GM06990 (cell line): ENCODE results near the gene ALOX5.
"Not testable (repeated sequence)": the region's sequence is repeated elsewhere in the genome, so short reads cannot be mapped to it uniquely, and the experiment has no call there.

Experiments used
- DNase-seq: peaks from one replicate; pipeline ENCODE4 v3.0.0-alpha.2; 2011; ENCODE audit not compliant: insufficient read length; ENCODE audit errors: extremely low read depth
- H3K27me3 ChIP-seq: replicated peaks from 2 replicates; pipeline ENCODE4 v1.6.0; 2011; ENCODE audit warnings: low read length; ENCODE audit not compliant: control insufficient read depth, insufficient read depth
- H3K36me3 ChIP-seq: 2 replicates; pipeline ENCODE4 v1.5.1; 2011; ENCODE audit warnings: low read length; ENCODE audit not compliant: control insufficient read depth, insufficient read depth
- H3K4me3 ChIP-seq: replicated peaks from 2 replicates; pipeline ENCODE4 v1.5.1; 2011; ENCODE audit warnings: low read depth, mild to moderate bottlenecking, control low read depth, low read length
- CTCF ChIP-seq: IDR thresholded peaks from 2 replicates; pipeline ENCODE4 v1.5.1; 2011; ENCODE audit warnings: low read length, control low read depth, mild to moderate bottlenecking, inconsistent platforms; ENCODE audit not compliant: insufficient read depth, poor library complexity, severe bottlenecking

Gene ALOX5

DNA sequence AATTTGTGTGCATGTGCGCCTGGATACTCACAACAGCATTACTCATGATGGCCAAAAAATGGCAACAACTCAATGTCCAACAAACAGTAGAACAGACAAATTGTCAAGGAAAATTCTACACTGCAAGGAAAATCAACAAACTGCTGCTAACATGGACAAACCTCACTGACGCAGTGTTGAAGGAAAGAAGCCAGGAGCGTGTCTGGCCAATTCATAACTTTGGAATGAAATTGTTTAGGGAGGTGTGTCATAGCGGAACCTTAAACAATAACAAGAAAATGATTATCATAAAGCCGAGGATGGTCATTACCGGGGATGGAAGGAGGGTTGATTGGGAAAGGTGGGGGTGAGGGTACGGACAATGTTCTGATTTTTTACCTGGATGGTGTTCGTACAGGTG, 29.1 kb downstream of the ALOX5 start:
- Histone ChIP-seq H3K36me3 (peaks cover 2% of the 10 kb centered on the region), H3K27me3 (no peaks in the 10 kb centered on the region), H3K4me3 (no peak overlapping the region)
- no peak for TF ChIP-seq CTCF
- no peak for DNase-seq

DNA sequence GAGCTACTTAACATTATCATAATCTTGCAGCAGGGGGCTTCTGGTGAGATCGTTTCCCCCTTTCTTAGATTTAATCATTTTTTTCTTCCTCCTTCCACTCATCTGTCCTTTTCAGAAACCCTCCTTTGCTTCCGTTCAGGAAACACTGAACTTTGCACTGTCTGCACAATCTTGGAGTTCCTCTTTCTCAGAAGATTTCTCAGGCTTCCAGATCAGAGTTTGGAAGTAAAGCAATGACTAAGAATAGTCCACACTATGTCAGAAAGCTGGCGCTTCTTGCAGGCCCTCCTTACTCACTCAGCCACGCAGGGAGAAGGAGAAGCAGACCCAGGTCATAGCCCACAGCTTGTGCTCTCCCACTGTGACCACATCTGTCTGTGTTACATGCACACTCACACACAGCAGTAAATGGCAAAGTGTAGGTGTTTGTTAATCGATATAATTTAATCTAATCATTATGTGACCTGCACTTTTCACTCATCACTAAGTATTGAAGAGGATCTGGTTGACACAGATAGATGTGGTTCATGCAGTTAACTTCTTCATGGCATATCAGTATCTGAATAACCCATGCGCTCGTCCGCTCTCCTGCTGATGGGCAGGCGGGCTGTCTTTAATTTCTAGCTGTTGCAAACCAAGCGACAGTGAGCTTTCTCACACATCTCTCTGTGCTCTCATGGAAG, 30.2 kb downstream of the ALOX5 start:
- no peak overlapping the region for H3K4me3 ChIP-seq
- DNase-seq, result no peak

GRCh38 chr10:45404770-45405120, 30.7 kb downstream of the ALOX5 start:
- no peak for TF ChIP-seq CTCF
- no peaks in the 10 kb centered on the region for H3K27me3 ChIP-seq
- no peak overlapping the region for H3K4me3 ChIP-seq
- DNase-seq, result no peak
- H3K36me3 ChIP-seq, result peaks cover 2% of the 10 kb centered on the region

More for the DNA sequence above, 30.2 kb downstream of the ALOX5 start:
- Histone ChIP-seq H3K36me3 (peaks cover 2% of the 10 kb centered on the region), H3K27me3 (no peaks in the 10 kb centered on the region)
- TF ChIP-seq CTCF, result no peak

DNA sequence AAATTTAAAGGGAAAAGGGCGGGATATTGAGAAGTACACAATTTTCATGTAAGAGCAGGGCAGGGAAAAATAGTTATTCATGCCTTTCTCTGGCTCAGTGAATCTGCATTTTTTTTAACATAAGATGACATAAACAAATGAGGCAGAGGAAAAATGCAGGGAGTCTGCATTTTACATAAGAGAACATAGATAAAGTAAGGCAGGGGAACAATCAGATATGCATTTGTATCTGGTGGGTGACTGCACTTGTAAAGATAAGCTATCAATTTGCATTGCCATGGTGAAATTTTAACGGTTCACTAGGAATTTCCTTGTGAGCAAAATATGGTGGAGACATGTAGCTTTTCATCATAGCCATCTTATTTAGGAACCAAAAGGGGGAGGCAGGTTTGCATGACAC, 33.5 kb downstream of the ALOX5 start:
- Histone ChIP-seq H3K4me3 (no peak overlapping the region), H3K27me3 (no peaks in the 10 kb centered on the region), H3K36me3 (peaks cover 4% of the 10 kb centered on the region)
- TF ChIP-seq CTCF, result no peak
- DNase-seq, result no peak

GRCh38 chr10:45408421-45409319, 34.7 kb downstream of the ALOX5 start:
- TF ChIP-seq CTCF, result no peak
- Histone ChIP-seq H3K4me3 (no peak overlapping the region), H3K27me3 (no peaks in the 10 kb centered on the region), H3K36me3 (peaks cover 5% of the 10 kb centered on the region)
- DNase-seq, result no peak

DNA sequence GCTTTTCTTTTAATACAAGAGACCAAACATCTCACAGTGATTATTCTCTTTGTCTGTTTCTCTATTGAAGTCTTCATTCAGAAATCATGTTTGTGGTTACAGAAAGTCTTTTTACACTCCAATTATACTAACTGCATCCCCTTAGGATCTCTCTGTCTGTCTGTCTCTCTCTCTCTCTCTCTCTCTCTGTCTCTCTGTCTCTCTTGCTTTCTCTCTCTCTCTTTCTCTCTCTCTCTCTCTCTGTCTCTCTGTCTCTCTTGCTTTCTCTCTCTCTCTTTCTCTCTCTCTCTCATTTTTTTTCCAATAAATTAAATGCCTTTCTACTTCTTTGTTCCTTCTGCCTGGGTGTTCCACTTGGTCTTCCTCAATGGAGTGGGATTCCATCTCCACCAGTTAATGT, 35.3 kb downstream of the ALOX5 start:
- DNase-seq, H3K36me3 ChIP-seq, H3K4me3 ChIP-seq, H3K27me3 ChIP-seq: not testable (repeated sequence)
